ENCODE data around the gene TNS3.

- TF ChIP-seq EZH2 (IDR thresholded peaks at IDR 0.05) (no peak), POLR2AphosphoS5 (IDR thresholded peaks at IDR 0.05; ENCODE audit: borderline replicate concordance, low read depth, low read length) (no peak)
Measured at GRCh38 chr7:47489624-47490023, 92.3 kb downstream of the TNS3 start.
